Measurements from ENCODE around the gene BEND3. TPM values are rescaled to one million over a fixed set of nuclear protein-coding genes. Genes with fewer than 3 reads are reported as not detected.
A peak's percentile ranks its signal among the peaks of the same experiment; 100 is the strongest.
"Not testable (repeated sequence)": the region's sequence is repeated elsewhere in the genome, so short reads cannot be mapped to it uniquely, and the experiment has no call there.

BEND3 gene
- total and polyA plus RNA-seq, 4 donors: 2.3 to 4.3 (median 3.4) TPM

DNA sequence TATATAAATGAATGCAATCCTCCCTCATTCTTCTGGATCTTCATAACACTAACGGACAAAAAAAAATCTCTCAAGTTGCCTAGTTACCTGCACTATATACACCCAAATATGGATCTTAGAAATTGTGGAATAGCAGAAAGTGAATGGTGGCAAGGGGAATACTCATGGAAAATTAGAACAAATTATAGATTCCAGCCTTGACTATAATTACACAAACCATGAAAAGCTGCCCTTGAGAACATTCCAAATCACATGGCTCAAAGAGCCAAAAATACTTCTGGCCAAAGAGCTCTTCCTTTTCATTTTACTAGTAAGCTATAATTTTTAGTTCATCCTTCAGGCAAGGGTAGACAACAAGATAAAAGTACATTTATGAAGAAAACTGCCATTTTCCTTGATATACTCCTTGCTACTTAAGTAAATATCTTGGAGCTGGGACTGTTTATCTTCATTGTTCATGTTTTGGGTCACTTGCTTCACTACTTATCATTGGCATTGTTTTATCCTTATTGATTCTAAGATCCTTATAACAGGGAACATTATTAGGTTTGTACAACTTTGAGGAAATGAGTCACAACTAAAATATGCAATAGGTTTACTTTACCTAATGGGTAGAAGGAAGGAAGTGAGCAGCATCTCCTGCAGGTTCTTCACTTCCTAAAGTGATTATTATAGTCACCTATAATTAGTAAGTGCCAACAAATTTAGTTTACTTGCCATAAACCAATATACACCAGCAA lies 93.7 kb downstream of the BEND3 start:
- no peaks in the 10 kb centered on the region for H3K9me3 ChIP-seq (ENCODE audit: control insufficient read depth, insufficient read depth, low read length)
- no peaks in the 10 kb centered on the region for H3K4me1 ChIP-seq (ENCODE audit: control insufficient read depth, insufficient read depth, low read length)
- no peaks in the 10 kb centered on the region for H3K36me3 ChIP-seq (ENCODE audit: control insufficient read depth, insufficient read depth, low read length)
- H3K27me3 ChIP-seq (ENCODE audit: control insufficient read depth, insufficient read depth, low read length): no peaks in the 10 kb centered on the region
- no CpG with 5 or more reads among the region's 1 CpG for WGBS (ENCODE audit: insufficient coverage)
- no peak overlapping the region for H3K4me3 ChIP-seq (ENCODE audit: low read depth, low read length)
- no peak overlapping the region for H3K27ac ChIP-seq (ENCODE audit: low read depth, low read length)
- DNase-seq (ENCODE audit: low read depth in 4 of 6, low spot score in 6 of 6): peak in 2 of 6 donors; percentile 39 to 73

DNA sequence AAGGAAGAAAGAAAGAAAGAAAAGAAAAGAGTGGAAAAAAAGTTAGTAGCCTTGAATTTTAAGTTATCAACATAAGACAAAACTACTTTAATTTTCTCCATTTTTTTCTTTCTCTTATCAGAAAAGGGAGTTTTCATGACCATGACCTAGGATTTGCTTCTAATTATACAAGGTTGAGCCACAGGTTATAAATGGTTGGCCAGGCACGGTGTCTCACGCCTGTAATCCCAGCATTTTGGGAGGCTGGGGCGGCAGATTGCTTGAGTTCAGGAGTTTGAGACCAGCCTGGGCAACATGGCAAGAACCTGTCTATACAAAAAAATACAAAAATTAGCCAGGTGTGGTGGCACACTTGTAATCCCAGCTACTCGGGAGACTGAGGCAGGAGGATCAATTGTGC lies 95.1 kb downstream of the BEND3 start:
- no peak for DNase-seq (ENCODE audit: low read depth in 4 of 6, low spot score in 6 of 6)
- Histone ChIP-seq H3K36me3 (ENCODE audit: control insufficient read depth, insufficient read depth, low read length) (no peaks in the 10 kb centered on the region), H3K27me3 (ENCODE audit: control insufficient read depth, insufficient read depth, low read length) (no peaks in the 10 kb centered on the region), H3K4me1 (ENCODE audit: control insufficient read depth, insufficient read depth, low read length) (no peaks in the 10 kb centered on the region), H3K27ac (ENCODE audit: low read depth, low read length) (no peak overlapping the region), H3K4me3 (ENCODE audit: low read depth, low read length) (no peak overlapping the region), H3K9me3 (ENCODE audit: control insufficient read depth, insufficient read depth, low read length) (no peaks in the 10 kb centered on the region)
- WGBS (ENCODE audit: insufficient coverage): 88% methylated on average over 4 of the region's 4 CpGs

- not testable (repeated sequence) for H3K9me3 ChIP-seq (ENCODE audit: control insufficient read depth, insufficient read depth, low read length); H3K27ac ChIP-seq (ENCODE audit: low read depth, low read length); H3K4me3 ChIP-seq (ENCODE audit: low read depth, low read length); H3K36me3 ChIP-seq (ENCODE audit: control insufficient read depth, insufficient read depth, low read length); DNase-seq (ENCODE audit: low read depth in 4 of 6, low spot score in 6 of 6); H3K4me1 ChIP-seq (ENCODE audit: control insufficient read depth, insufficient read depth, low read length); H3K27me3 ChIP-seq (ENCODE audit: control insufficient read depth, insufficient read depth, low read length)
- 87% methylated on average over 6 of the region's 8 CpGs for WGBS (ENCODE audit: insufficient coverage)
Observed at GRCh38 chr6:107019628-107020027, 95.7 kb downstream of the BEND3 start.

- Histone ChIP-seq H3K9me3 (ENCODE audit: control insufficient read depth, insufficient read depth, low read length) (no peaks in the 10 kb centered on the region), H3K36me3 (ENCODE audit: control insufficient read depth, insufficient read depth, low read length) (no peaks in the 10 kb centered on the region), H3K4me3 (ENCODE audit: low read depth, low read length) (no peak overlapping the region), H3K27me3 (ENCODE audit: control insufficient read depth, insufficient read depth, low read length) (no peaks in the 10 kb centered on the region), H3K4me1 (ENCODE audit: control insufficient read depth, insufficient read depth, low read length) (no peaks in the 10 kb centered on the region), H3K27ac (ENCODE audit: low read depth, low read length) (no peak overlapping the region)
- 74% methylated on average over 3 of the region's 5 CpGs for WGBS (ENCODE audit: insufficient coverage)
- DNase-seq (ENCODE audit: low read depth in 4 of 6, low spot score in 6 of 6): no peak
Observed at GRCh38 chr6:107019047-107019446, 96.3 kb downstream of the BEND3 start.

Small RNA genes within 50 kb of the gene (small RNA-seq; reads per million reads assigned to genes)
- gene RNU6-1299P (ENCODE audit: low replicate concordance): not detected

Other genes starting within 250 kb of the BEND3 start
- 100 to 1,000 TPM; 110 to 285 TPM for gene CD24, start 140.8 kb downstream of the BEND3 start, total RNA-seq
- gene CD24, start 140.8 kb downstream of the BEND3 start, polyA plus RNA-seq (ENCODE audit: insufficient read length in 2 of 2): 100 to 1,000 TPM; 367 to 402 TPM
- gene MTRES1, start 87.3 kb downstream of the BEND3 start, total RNA-seq: 10 to 100 TPM; 21.5 to 29.7 TPM
- 10 to 100 TPM; 30.6 TPM for gene MTRES1, start 87.3 kb downstream of the BEND3 start, polyA plus RNA-seq (ENCODE audit: insufficient read length in 2 of 2)